PC-3 (cell line): ENCODE measurements around the gene CABCOCO1. TPM values are rescaled to one million over a fixed set of nuclear protein-coding genes. Genes with fewer than 3 reads are reported as not detected.

Experiments
- ATAC-seq: fragments of 200-7000 bp; cut with Tn5 transposase; 2 replicates; pipeline ENCODE4 v1.9.1; 2020; ENCODE audit warnings: mild to moderate bottlenecking, moderate library complexity
- BruUV-seq: library from RNA; stranded (reverse); fragments of 400-500 nt; replicated peaks from 2 replicates; lab custom pipeline; 2021; lab: Mats Ljungman, UMichigan
- CTCF ChIA-PET: fragments of 300-600 bp; sonication (Branson Sonifier 250); formaldehyde crosslinking; loops from one replicate; lab custom pipeline; 2022; ENCODE audit warnings: antibody characterized with exemption; lab: Charles Lee
- POLR2A ChIA-PET: fragments of 300-600 bp; sonication (Branson Sonifier 250); formaldehyde crosslinking; loops from one replicate; lab custom pipeline; 2022; ENCODE audit warnings: antibody characterized with exemption; ENCODE audit not compliant: unreplicated experiment; lab: Charles Lee
- DNase-seq: peaks from one replicate; pipeline ENCODE4 v3.0.0-alpha.2; 2015
- H2AFZ ChIP-seq: fragments of 300-600 bp; sonication (generic); 2 replicates; pipeline ENCODE4 v1.6.0; 2016; ENCODE audit warnings: antibody characterized with exemption, low read length
- H3F3A ChIP-seq: fragments of 300-600 bp; sonication (generic); one replicate; pipeline ENCODE4 v1.6.0; 2017; ENCODE audit warnings: antibody characterized with exemption, low read length, control low read depth, mild to moderate bottlenecking; ENCODE audit not compliant: unreplicated experiment
- H3K27ac ChIP-seq: fragments of 300-600 bp; sonication (generic); 2 replicates; pipeline ENCODE4 v1.5.1; 2016; ENCODE audit warnings: mild to moderate bottlenecking, low read length
- H3K27me3 ChIP-seq: fragments of 300-600 bp; sonication (generic); 2 replicates; pipeline ENCODE4 v1.6.1; 2016; ENCODE audit warnings: low read length, mixed read lengths
- H3K36me3 ChIP-seq: fragments of 300-600 bp; sonication (generic); 2 replicates; pipeline ENCODE4 v1.6.1; 2016; ENCODE audit warnings: low read depth, mixed run types, low read length, mixed read lengths
- H3K4me1 ChIP-seq: fragments of 300-600 bp; sonication (generic); 2 replicates; pipeline ENCODE4 v1.5.1; 2016; ENCODE audit warnings: low read length; ENCODE audit not compliant: insufficient read depth
- H3K4me2 ChIP-seq: fragments of 300-600 bp; sonication (generic); 2 replicates; pipeline ENCODE4 v1.6.0; 2016; ENCODE audit warnings: low read length
- H3K4me3 ChIP-seq: fragments of 300-600 bp; sonication (generic); 2 replicates; pipeline ENCODE4 v1.5.1; 2016; ENCODE audit warnings: mild to moderate bottlenecking, low read length, mixed read lengths
- H3K79me2 ChIP-seq: fragments of 300-600 bp; sonication (generic); 2 replicates; pipeline ENCODE4 v1.6.1; 2017; ENCODE audit warnings: low read length, mixed read lengths
- H3K9ac ChIP-seq: fragments of 300-600 bp; sonication (generic); 2 replicates; pipeline ENCODE4 v1.6.0; 2016; ENCODE audit warnings: mild to moderate bottlenecking, low read length
- H3K9me2 ChIP-seq: fragments of 300-600 bp; sonication (generic); replicated peaks from 2 replicates; pipeline ENCODE4 v1.6.1; 2016; ENCODE audit warnings: mixed run types, low read length, mixed read lengths
- H3K9me3 ChIP-seq: fragments of 300-600 bp; sonication (generic); 2 replicates; pipeline ENCODE4 v1.6.1; 2016; ENCODE audit warnings: low read length, mixed read lengths
- H4K20me1 ChIP-seq: fragments of 300-600 bp; sonication (generic); 2 replicates; pipeline ENCODE4 v1.6.1; 2016; ENCODE audit warnings: low read length, mixed read lengths
- CTCF ChIP-seq: fragments of 300-600 bp; sonication (generic); conservative IDR thresholded peaks from 2 replicates; pipeline ENCODE4 v1.5.1; 2017; ENCODE audit warnings: antibody characterized with exemption, low read depth, mild to moderate bottlenecking, low read length
- EZH2 ChIP-seq: fragments of 300-600 bp; sonication (generic); IDR thresholded peaks from one replicate; pipeline ENCODE4 v1.6.1; 2017; ENCODE audit warnings: antibody characterized with exemption, mild to moderate bottlenecking, low read length; ENCODE audit not compliant: unreplicated experiment
- EZH2phosphoT487 ChIP-seq: fragments of 300-600 bp; sonication (generic); IDR thresholded peaks from 2 replicates; pipeline ENCODE4 v1.6.1; 2018; ENCODE audit warnings: mild to moderate bottlenecking, antibody characterized with exemption, low read length, borderline replicate concordance
- intact Hi-C: fragments of 100-400 bp; cut with micrococcal nuclease; formaldehyde crosslinking; loops from 2 replicates; pipeline ENCODE4 v1.9.0; 2023
- total RNA-seq: library from RNA; depleted of rRNA; stranded (reverse); fragments of >200 nt; gene quantifications from 2 replicates; pipeline ENCODE4 v1.2.3, GENCODE V29; 2014

The CABCOCO1 gene
- total RNA-seq, 1 experiment from 2014 or later = not detected

GRCh38 chr10:61623161-61623560, 39.6 kb upstream of the CABCOCO1 start:
- no peak overlapping the region for H3K4me2 ChIP-seq
- no peaks in the 10 kb centered on the region for H4K20me1 ChIP-seq
- H3K27ac ChIP-seq = no peak overlapping the region
- POLR2A ChIA-PET = interaction anchor here (0.6 kb wide), 1 partner anchor 379 kb away, joined by 3 read pairs; no protein-coding TSS in a partner anchor
- no peak overlapping the region for H2AFZ ChIP-seq
- no TSS peak for BruUV-seq
- H3K36me3 ChIP-seq = no peaks in the 10 kb centered on the region
- no peaks in the 10 kb centered on the region for H3K9me3 ChIP-seq
- no peak overlapping the region for H3K9ac ChIP-seq
- H3K4me3 ChIP-seq = no peak overlapping the region
- DNase-seq = no peak
- ATAC-seq = no peak
- no peaks in the 10 kb centered on the region for H3K9me2 ChIP-seq
- CTCF ChIA-PET = no interaction called here
- H3F3A ChIP-seq = no peaks in the 10 kb centered on the region
- TF ChIP-seq EZH2phosphoT487 (no peak), CTCF (no peak), EZH2 (no peak)
- intact Hi-C loops = loop anchor here (5.0 to 10.0 kb wide), 4 partner anchors 109 to 762 kb away; no protein-coding TSS in a partner anchor
- peaks cover 17% of the 10 kb centered on the region for H3K4me1 ChIP-seq
- H3K79me2 ChIP-seq = no peaks in the 10 kb centered on the region
- H3K27me3 ChIP-seq = no peaks in the 10 kb centered on the region

GRCh38 chr10:61626209-61626608, 36.5 kb upstream of the CABCOCO1 start:
- POLR2A ChIA-PET = no interaction called here
- CTCF ChIA-PET = no interaction called here
- Histone ChIP-seq H2AFZ (no peak overlapping the region), H3K9me2 (no peaks in the 10 kb centered on the region), H3F3A (no peaks in the 10 kb centered on the region), H3K79me2 (no peaks in the 10 kb centered on the region), H3K4me3 (no peak overlapping the region), H3K36me3 (no peaks in the 10 kb centered on the region), H3K27me3 (no peaks in the 10 kb centered on the region), H3K4me1 (peaks cover 31% of the 10 kb centered on the region), H4K20me1 (no peaks in the 10 kb centered on the region), H3K9me3 (no peaks in the 10 kb centered on the region), H3K4me2 (no peak overlapping the region), H3K9ac (no peak overlapping the region), H3K27ac (no peak overlapping the region)
- no TSS peak for BruUV-seq
- intact Hi-C loops = loop anchor here (5.0 to 10.0 kb wide), 4 partner anchors 276 to 759 kb away; partner anchors contain the start of gene ARID5B
- ATAC-seq (no peak), DNase-seq (no peak)
- TF ChIP-seq EZH2 (no peak), CTCF (no peak), EZH2phosphoT487 (no peak)

- DNase-seq = no peak
- TF ChIP-seq CTCF = no peak
- no peak for TF ChIP-seq EZH2phosphoT487
- no peak for TF ChIP-seq EZH2
- intact Hi-C loops = loop anchor here (5.0 to 10.0 kb wide), 4 partner anchors 275 to 758 kb away; partner anchors contain the start of gene ARID5B
- Histone ChIP-seq H2AFZ (no peak overlapping the region), H3K4me2 (no peak overlapping the region), H4K20me1 (no peaks in the 10 kb centered on the region), H3K27ac (no peak overlapping the region), H3K4me3 (no peak overlapping the region), H3K27me3 (no peaks in the 10 kb centered on the region), H3F3A (no peaks in the 10 kb centered on the region), H3K4me1 (peaks cover 21% of the 10 kb centered on the region), H3K9me3 (no peaks in the 10 kb centered on the region), H3K36me3 (no peaks in the 10 kb centered on the region), H3K9me2 (no peaks in the 10 kb centered on the region), H3K9ac (no peak overlapping the region), H3K79me2 (no peaks in the 10 kb centered on the region)
- no TSS peak for BruUV-seq
- ChIA-PET CTCF (no interaction called here), POLR2A (interaction anchor here (0.6 kb wide), 1 partner anchor 152 kb away, joined by 4 read pairs; no protein-coding TSS in a partner anchor)
- no peak for ATAC-seq
These were observed 35.5 kb upstream of the CABCOCO1 start for GRCh38 chr10:61627266-61627665.
